Measurements from ENCODE around the gene ADCY9. TPM values are rescaled to one million over a fixed set of nuclear protein-coding genes. Genes with fewer than 3 reads are reported as not detected.

ADCY9 gene
- polyA plus RNA-seq, 3 donors: 0.44 to 9.3 (median 0.67) TPM

DNA sequence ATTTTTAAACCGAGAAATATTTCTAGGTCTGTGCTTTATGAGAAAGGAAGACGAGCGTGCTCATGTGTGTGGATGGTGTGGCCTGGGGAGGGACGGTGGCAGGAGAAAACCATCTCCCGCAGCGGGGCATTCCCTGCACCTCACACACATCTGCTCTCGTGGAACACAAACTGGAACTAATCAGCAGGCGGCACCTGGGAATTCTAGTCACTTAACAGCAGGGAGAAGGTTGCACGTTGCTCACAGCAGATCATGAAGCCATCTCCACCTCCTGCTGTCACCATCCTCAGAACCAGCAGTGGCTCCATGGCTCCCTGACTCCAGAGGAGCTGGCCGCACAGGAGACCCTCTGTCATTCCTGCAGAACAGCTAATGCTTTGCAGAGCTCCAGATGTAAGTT, 35.2 kb downstream of the ADCY9 start:
- H3K36me3 Mint-ChIP-seq: peaks cover 12 to 41% of the 10 kb centered on the region in 2 donors
- H3K27me3 Mint-ChIP-seq (ENCODE audit: low read depth in 3 of 3): peaks cover 0 to 3% (median 1%) of the 10 kb centered on the region in 3 donors
- Histone ChIP-seq H3K9ac (ENCODE audit: insufficient read depth, low read length, poor library complexity, severe bottlenecking) (no peak overlapping the region), H3K79me2 (ENCODE audit: insufficient read depth, low read length) (peaks cover 8% of the 10 kb centered on the region), H3K36me3 (replicated peaks in 1 of 2; ENCODE audit: control insufficient read depth in 1 of 2, insufficient read depth in 2 of 2, low read length in 2 of 2) (peaks cover 0 to 3% of the 10 kb centered on the region in 2 donors), H3K4me1 (ENCODE audit: control insufficient read depth in 1 of 2, insufficient read depth in 2 of 2, low read length in 2 of 2) (no peaks in the 10 kb centered on the region), H3K27me3 (ENCODE audit: control insufficient read depth in 2 of 2, insufficient read depth in 2 of 2, low read length in 2 of 2) (no peaks in the 10 kb centered on the region), H3K4me2 (replicated peaks; ENCODE audit: extremely low read depth, low read length, poor library complexity, severe bottlenecking) (no peak overlapping the region), H4K20me1 (ENCODE audit: insufficient read depth, low read length) (peaks cover 9% of the 10 kb centered on the region), H3K27ac (ENCODE audit: low read depth in 1 of 2, low read length in 2 of 2) (no peak overlapping the region), H3K9me3 (replicated peaks in 1 of 2; ENCODE audit: control insufficient read depth in 1 of 2, insufficient read depth in 1 of 2, low read length in 2 of 2) (no peaks in the 10 kb centered on the region), H3K4me3 (replicated peaks in 1 of 3; ENCODE audit: low read depth in 2 of 3, low read length in 3 of 3) (no peak overlapping the region), H2AFZ (ENCODE audit: insufficient read depth, low read depth, low read length, poor library complexity, severe bottlenecking) (no peak overlapping the region)
- intact Hi-C loops (cut with micrococcal nuclease): no loop called here
- H3K4me3 Mint-ChIP-seq: no peak overlapping the region
- H3K27ac Mint-ChIP-seq: no peak overlapping the region
- TF ChIP-seq, protein P1, sequence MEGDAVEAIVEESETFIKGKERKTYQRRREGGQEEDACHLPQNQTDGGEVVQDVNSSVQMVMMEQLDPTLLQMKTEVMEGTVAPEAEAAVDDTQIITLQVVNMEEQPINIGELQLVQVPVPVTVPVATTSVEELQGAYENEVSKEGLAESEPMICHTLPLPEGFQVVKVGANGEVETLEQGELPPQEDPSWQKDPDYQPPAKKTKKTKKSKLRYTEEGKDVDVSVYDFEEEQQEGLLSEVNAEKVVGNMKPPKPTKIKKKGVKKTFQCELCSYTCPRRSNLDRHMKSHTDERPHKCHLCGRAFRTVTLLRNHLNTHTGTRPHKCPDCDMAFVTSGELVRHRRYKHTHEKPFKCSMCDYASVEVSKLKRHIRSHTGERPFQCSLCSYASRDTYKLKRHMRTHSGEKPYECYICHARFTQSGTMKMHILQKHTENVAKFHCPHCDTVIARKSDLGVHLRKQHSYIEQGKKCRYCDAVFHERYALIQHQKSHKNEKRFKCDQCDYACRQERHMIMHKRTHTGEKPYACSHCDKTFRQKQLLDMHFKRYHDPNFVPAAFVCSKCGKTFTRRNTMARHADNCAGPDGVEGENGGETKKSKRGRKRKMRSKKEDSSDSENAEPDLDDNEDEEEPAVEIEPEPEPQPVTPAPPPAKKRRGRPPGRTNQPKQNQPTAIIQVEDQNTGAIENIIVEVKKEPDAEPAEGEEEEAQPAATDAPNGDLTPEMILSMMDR (IDR thresholded peaks at IDR 0.05): no peak
- WGBS (ENCODE audit: insufficient coverage): 100% methylated on average over 1 of the region's 10 CpGs
- H3K4me1 Mint-ChIP-seq: peaks cover 9% of the 10 kb centered on the region
- H3K9me3 Mint-ChIP-seq: peaks cover 0 to 4% (median 0%) of the 10 kb centered on the region in 7 donors
- no peak for DNase-seq

DNA sequence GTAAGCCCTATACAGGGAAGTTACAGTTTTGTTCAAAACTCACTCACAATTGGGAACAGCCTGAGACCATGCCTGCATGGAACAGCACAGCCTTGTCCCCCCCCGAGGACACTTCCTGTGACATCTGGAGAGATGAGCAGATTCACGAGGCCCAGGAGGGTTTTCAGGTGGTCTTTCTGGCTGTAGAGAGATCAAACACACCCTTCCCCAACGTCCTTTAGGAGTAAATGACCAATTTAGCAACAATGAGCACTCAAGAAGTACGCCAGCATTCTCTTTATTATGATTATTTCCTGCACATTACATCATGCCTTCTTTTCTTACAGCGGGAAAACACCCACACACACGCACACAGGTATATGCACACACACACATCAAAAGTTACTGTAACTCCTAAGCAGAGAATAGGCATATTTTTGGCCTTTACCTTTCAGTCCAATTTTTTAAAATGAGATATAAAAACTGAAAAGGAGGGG, 39.0 kb downstream of the ADCY9 start:
- Mint-ChIP-seq H3K9me3 (no peaks in the 10 kb centered on the region), H3K36me3 (peaks cover 11 to 22% of the 10 kb centered on the region in 2 donors), H3K4me1 (peaks cover 4% of the 10 kb centered on the region), H3K27ac (peak overlapping the region in 1 of 7 donors; percentile 61), H3K4me3 (no peak overlapping the region), H3K27me3 (ENCODE audit: low read depth in 3 of 3) (peaks cover 0 to 2% (median 1%) of the 10 kb centered on the region in 3 donors)
- Histone ChIP-seq H3K9ac (ENCODE audit: insufficient read depth, low read length, poor library complexity, severe bottlenecking) (no peak overlapping the region), H3K9me3 (replicated peaks in 1 of 2; ENCODE audit: control insufficient read depth in 1 of 2, insufficient read depth in 1 of 2, low read length in 2 of 2) (no peaks in the 10 kb centered on the region), H3K4me3 (replicated peaks in 1 of 3; ENCODE audit: low read depth in 2 of 3, low read length in 3 of 3) (no peak overlapping the region), H3K4me2 (replicated peaks; ENCODE audit: extremely low read depth, low read length, poor library complexity, severe bottlenecking) (no peak overlapping the region), H3K27me3 (ENCODE audit: control insufficient read depth in 2 of 2, insufficient read depth in 2 of 2, low read length in 2 of 2) (no peaks in the 10 kb centered on the region), H3K36me3 (replicated peaks in 1 of 2; ENCODE audit: control insufficient read depth in 1 of 2, insufficient read depth in 2 of 2, low read length in 2 of 2) (peaks cover 0 to 10% of the 10 kb centered on the region in 2 donors), H3K4me1 (ENCODE audit: control insufficient read depth in 1 of 2, insufficient read depth in 2 of 2, low read length in 2 of 2) (no peaks in the 10 kb centered on the region), H4K20me1 (ENCODE audit: insufficient read depth, low read length) (peaks cover 2% of the 10 kb centered on the region), H3K79me2 (ENCODE audit: insufficient read depth, low read length) (no peaks in the 10 kb centered on the region), H3K27ac (ENCODE audit: low read depth in 1 of 2, low read length in 2 of 2) (no peak overlapping the region), H2AFZ (ENCODE audit: insufficient read depth, low read depth, low read length, poor library complexity, severe bottlenecking) (no peak overlapping the region)
- WGBS (ENCODE audit: insufficient coverage): 100% methylated on average over 2 of the region's 6 CpGs
- no peak for DNase-seq
- TF ChIP-seq, protein P1 (IDR thresholded peaks at IDR 0.05): no peak
- intact Hi-C loops (cut with micrococcal nuclease): no loop called here

Measured in CD14-positive monocyte (primary cell).